Neural progenitor cell (in vitro differentiated cells): ENCODE results near the gene FYB1. TPM values are rescaled to one million over a fixed set of nuclear protein-coding genes. Genes with fewer than 3 reads are reported as not detected.

ENCODE experiments used
- DNase-seq: peaks from one replicate; pipeline ENCODE4 v3.0.0-alpha.2; 2016; ENCODE audit warnings: low spot score
- H2AFZ ChIP-seq: fragments of 200-600 bp; sonication (generic); replicated peaks from 2 replicates; pipeline ENCODE4 v1.6.1; 2016; ENCODE audit warnings: antibody characterized with exemption
- H3F3A ChIP-seq: fragments of 200-600 bp; sonication (generic); 2 replicates; pipeline ENCODE4 v1.6.1; 2016; ENCODE audit warnings: antibody characterized with exemption, low read depth
- H3K27ac ChIP-seq: fragments of 200-600 bp; sonication (generic); 2 replicates; pipeline ENCODE4 v1.5.1; 2016; ENCODE audit warnings: mild to moderate bottlenecking
- H3K27me3 ChIP-seq: fragments of 200-600 bp; sonication (generic); 2 replicates; pipeline ENCODE4 v1.6.1; 2016; ENCODE audit warnings: mild to moderate bottlenecking, moderate library complexity
- H3K36me3 ChIP-seq: fragments of 200-600 bp; sonication (generic); 2 replicates; pipeline ENCODE4 v1.5.1; 2016
- H3K4me1 ChIP-seq: fragments of 200-600 bp; sonication (generic); 2 replicates; pipeline ENCODE4 v1.6.1; 2016; ENCODE audit warnings: mixed run types
- H3K4me2 ChIP-seq: fragments of 200-600 bp; sonication (generic); 2 replicates; pipeline ENCODE4 v1.6.1; 2016
- H3K4me3 ChIP-seq: fragments of 200-600 bp; sonication (generic); 2 replicates; pipeline ENCODE4 v1.5.1; 2016
- H3K79me2 ChIP-seq: fragments of 200-600 bp; sonication (generic); 2 replicates; pipeline ENCODE4 v1.6.1; 2016; ENCODE audit warnings: low read depth
- H3K9ac ChIP-seq: fragments of 200-600 bp; sonication (generic); 2 replicates; pipeline ENCODE4 v1.6.1; 2016
- H3K9me3 ChIP-seq: fragments of 200-600 bp; sonication (generic); 2 replicates; pipeline ENCODE4 v1.5.1; 2016; ENCODE audit warnings: low read depth
- H4K20me1 ChIP-seq: fragments of 200-600 bp; sonication (generic); 2 replicates; pipeline ENCODE4 v1.6.1; 2016; ENCODE audit warnings: low read depth
- H3K27ac Mint-ChIP-seq: 3 replicates; pipeline ENCODE4 v1.8.0; 2021; ENCODE audit warnings: mixed read lengths
- H3K27me3 Mint-ChIP-seq: 2 replicates; pipeline ENCODE4 v1.8.0; 2022; ENCODE audit warnings: low read depth, mild to moderate bottlenecking, inconsistent platforms, moderate library complexity, mixed read lengths; ENCODE audit not compliant: insufficient read depth
- H3K36me3 Mint-ChIP-seq: 3 replicates; pipeline ENCODE4 v1.8.0; 2021; ENCODE audit warnings: mixed read lengths
- H3K4me1 Mint-ChIP-seq: 3 replicates; pipeline ENCODE4 v1.8.0; 2021; ENCODE audit warnings: mixed read lengths
- H3K4me3 Mint-ChIP-seq: 3 replicates; pipeline ENCODE4 v1.8.0; 2021; ENCODE audit warnings: mild to moderate bottlenecking, moderate library complexity, mixed read lengths
- H3K9me3 Mint-ChIP-seq: 3 replicates; pipeline ENCODE4 v1.8.0; 2020; ENCODE audit warnings: mixed read lengths
- CTCF ChIP-seq: fragments of 200-600 bp; sonication (generic); IDR thresholded peaks from 2 replicates; pipeline ENCODE4 v1.5.1; 2017; ENCODE audit warnings: antibody characterized with exemption, mild to moderate bottlenecking
- EZH2 ChIP-seq: fragments of 200-600 bp; sonication (generic); IDR thresholded peaks from 2 replicates; pipeline ENCODE4 v1.6.1; 2017; ENCODE audit warnings: antibody characterized with exemption, mild to moderate bottlenecking, moderate library complexity
- EZH2phosphoT487 ChIP-seq: fragments of 200-600 bp; sonication (generic); IDR thresholded peaks from 2 replicates; pipeline ENCODE4 v1.6.1; 2017; ENCODE audit warnings: antibody characterized with exemption
- total RNA-seq: library from RNA; depleted of rRNA; stranded (reverse); fragments of >200 nt; gene quantifications from 2 replicates; pipeline ENCODE4 v1.2.3, GENCODE V29; 2015; ENCODE audit warnings: low replicate concordance

Gene FYB1
- total RNA-seq, 1 donor from 2014 or later, result not detected

GRCh38 chr5:39121315-39121714 is 98.0 kb downstream of the FYB1 start:
- no peak overlapping the region for H2AFZ ChIP-seq
- no peaks in the 10 kb centered on the region for H3K9me3 Mint-ChIP-seq
- DNase-seq, result no peak
- H3K4me2 ChIP-seq, result no peak overlapping the region
- no peak overlapping the region for H3K4me3 ChIP-seq
- peaks cover 2% of the 10 kb centered on the region for H3K27me3 Mint-ChIP-seq
- no peaks in the 10 kb centered on the region for H4K20me1 ChIP-seq
- H3K4me1 Mint-ChIP-seq, result no peaks in the 10 kb centered on the region
- H3K9ac ChIP-seq, result no peak overlapping the region
- H3K79me2 ChIP-seq, result no peaks in the 10 kb centered on the region
- H3K27me3 ChIP-seq, result no peaks in the 10 kb centered on the region
- no peak for TF ChIP-seq EZH2
- TF ChIP-seq CTCF, result no peak
- TF ChIP-seq EZH2phosphoT487, result no peak
- H3K9me3 ChIP-seq, result no peaks in the 10 kb centered on the region
- H3K27ac Mint-ChIP-seq, result no peak overlapping the region
- no peaks in the 10 kb centered on the region for H3F3A ChIP-seq
- H3K4me1 ChIP-seq, result no peaks in the 10 kb centered on the region
- H3K27ac ChIP-seq, result no peak overlapping the region
- no peaks in the 10 kb centered on the region for H3K36me3 Mint-ChIP-seq
- H3K4me3 Mint-ChIP-seq, result no peak overlapping the region
- H3K36me3 ChIP-seq, result no peaks in the 10 kb centered on the region

- Histone ChIP-seq H3K4me1 (no peaks in the 10 kb centered on the region), H3F3A (no peaks in the 10 kb centered on the region), H2AFZ (no peak overlapping the region), H3K9me3 (no peaks in the 10 kb centered on the region), H3K79me2 (no peaks in the 10 kb centered on the region), H3K36me3 (no peaks in the 10 kb centered on the region), H3K27me3 (no peaks in the 10 kb centered on the region), H4K20me1 (no peaks in the 10 kb centered on the region), H3K9ac (no peak overlapping the region), H3K4me2 (no peak overlapping the region), H3K4me3 (no peak overlapping the region), H3K27ac (no peak overlapping the region)
- H3K4me3 Mint-ChIP-seq, result no peak overlapping the region
- TF ChIP-seq CTCF (no peak), EZH2 (no peak), EZH2phosphoT487 (no peak)
- no peaks in the 10 kb centered on the region for H3K9me3 Mint-ChIP-seq
- no peak for DNase-seq
- H3K36me3 Mint-ChIP-seq, result no peaks in the 10 kb centered on the region
- H3K27me3 Mint-ChIP-seq, result peaks cover 2% of the 10 kb centered on the region
- H3K27ac Mint-ChIP-seq, result no peak overlapping the region
- no peaks in the 10 kb centered on the region for H3K4me1 Mint-ChIP-seq
Observed at GRCh38 chr5:39120052-39120420, 99.3 kb downstream of the FYB1 start.

- no peaks in the 10 kb centered on the region for H4K20me1 ChIP-seq
- DNase-seq, result no peak
- Mint-ChIP-seq H3K27ac (no peak overlapping the region), H3K4me3 (no peak overlapping the region), H3K36me3 (no peaks in the 10 kb centered on the region), H3K9me3 (no peaks in the 10 kb centered on the region), H3K4me1 (peaks cover 3% of the 10 kb centered on the region), H3K27me3 (peaks cover 2% of the 10 kb centered on the region)
- TF ChIP-seq CTCF (no peak), EZH2phosphoT487 (no peak), EZH2 (no peak)
- no peaks in the 10 kb centered on the region for H3K36me3 ChIP-seq
- H3F3A ChIP-seq, result no peaks in the 10 kb centered on the region
- H3K27me3 ChIP-seq, result no peaks in the 10 kb centered on the region
- H3K79me2 ChIP-seq, result no peaks in the 10 kb centered on the region
- H3K4me3 ChIP-seq, result no peak overlapping the region
- H3K9ac ChIP-seq, result no peak overlapping the region
- no peaks in the 10 kb centered on the region for H3K9me3 ChIP-seq
- H3K27ac ChIP-seq, result no peak overlapping the region
- no peak overlapping the region for H3K4me2 ChIP-seq
- H2AFZ ChIP-seq, result no peak overlapping the region
- H3K4me1 ChIP-seq, result no peaks in the 10 kb centered on the region
Observed at GRCh38 chr5:39119404-39120051, 99.8 kb downstream of the FYB1 start.
